Activated CD4-positive, CD25-positive, alpha-beta regulatory T cell treated with anti-CD3 and anti-CD28 coated beads, Interleukin-2, amount 50 U/mL, for 72 hours (primary cell): Measurements from ENCODE around the gene SLC7A1.

Source experiments
- DNase-seq: peaks from one replicate; pipeline ENCODE4 v3.0.0; 2021

SLC7A1 gene

GRCh38 chr13:29550430-29550988 lies 45.0 kb downstream of the SLC7A1 start:
- no peak for DNase-seq

GRCh38 chr13:29548722-29549121 lies 46.8 kb downstream of the SLC7A1 start:
- no peak for DNase-seq

GRCh38 chr13:29547153-29547552 lies 48.3 kb downstream of the SLC7A1 start:
- no peak for DNase-seq

- DNase-seq, result no peak
Observed at GRCh38 chr13:29546662-29547061, 48.8 kb downstream of the SLC7A1 start.

GRCh38 chr13:29545988-29546387 lies 49.5 kb downstream of the SLC7A1 start:
- DNase-seq, result no peak

- DNase-seq, result no peak
Observed at GRCh38 chr13:29543230-29544215, 52.0 kb downstream of the SLC7A1 start.

- no peak for DNase-seq
Observed at GRCh38 chr13:29542381-29542780, 53.1 kb downstream of the SLC7A1 start.

GRCh38 chr13:29541400-29541799 lies 54.1 kb downstream of the SLC7A1 start:
- DNase-seq, result no peak

- DNase-seq, result no peak
Observed at GRCh38 chr13:29540799-29541198, 54.7 kb downstream of the SLC7A1 start.

GRCh38 chr13:29540334-29540733 lies 55.2 kb downstream of the SLC7A1 start:
- no peak for DNase-seq

- no peak for DNase-seq
Observed at GRCh38 chr13:29539856-29540255, 55.6 kb downstream of the SLC7A1 start.

GRCh38 chr13:29538652-29539040 lies 56.8 kb downstream of the SLC7A1 start:
- no peak for DNase-seq

- DNase-seq, result no peak
Observed at GRCh38 chr13:29537736-29538651, 57.5 kb downstream of the SLC7A1 start.

- DNase-seq, result no peak
Observed at GRCh38 chr13:29536853-29537252, 58.6 kb downstream of the SLC7A1 start.

GRCh38 chr13:29535663-29536655 lies 59.5 kb downstream of the SLC7A1 start:
- no peak for DNase-seq

- no peak for DNase-seq
Observed at GRCh38 chr13:29534083-29534482, 61.4 kb downstream of the SLC7A1 start.

- no peak for DNase-seq
Observed at GRCh38 chr13:29532821-29533220, 62.7 kb downstream of the SLC7A1 start.

- DNase-seq, result no peak
Observed at GRCh38 chr13:29532116-29532515, 63.4 kb downstream of the SLC7A1 start.

GRCh38 chr13:29530901-29531300 lies 64.6 kb downstream of the SLC7A1 start:
- DNase-seq, result no peak

- no peak for DNase-seq
Observed at GRCh38 chr13:29529754-29530153, 65.7 kb downstream of the SLC7A1 start.

- no peak for DNase-seq
Observed at GRCh38 chr13:29527916-29528315, 67.6 kb downstream of the SLC7A1 start.

- no peak for DNase-seq
Observed at GRCh38 chr13:29527511-29527910, 68.0 kb downstream of the SLC7A1 start.
